ENCODE data around the gene TRABD2A. TPM values are rescaled to one million over a fixed set of nuclear protein-coding genes. Genes with fewer than 3 reads are reported as not detected.

TRABD2A gene
- total and polyA plus RNA-seq, 9 of the 15 experiments (the other 6 are each of a cell fraction or from before 2014, with no cell fraction given) = 0.07 to 0.45 (median 0.25) TPM

GRCh38 chr2:84808279-84808678 is 72.6 kb downstream of the TRABD2A start:
- Histone ChIP-seq H2AFZ (ENCODE audit: low read depth, low read length) (no peak overlapping the region), H3K79me2 (ENCODE audit: control insufficient read depth, insufficient read depth, low read length) (no peaks in the 10 kb centered on the region), H4K20me1 (replicated peaks; ENCODE audit: control insufficient read depth, insufficient read depth, low read length) (no peaks in the 10 kb centered on the region), H3K9ac (ENCODE audit: insufficient read depth in 1 of 2, low read depth in 2 of 2, low read length in 2 of 2) (no peak overlapping the region), H3K9me1 (ENCODE audit: control insufficient read depth, insufficient read depth, low read length) (no peaks in the 10 kb centered on the region), H3K36me3 (ENCODE audit: control insufficient read depth, insufficient read depth, low read length) (no peaks in the 10 kb centered on the region), H3K4me2 (ENCODE audit: insufficient read depth, low read length) (no peak overlapping the region), H3K9me3 (replicated peaks; ENCODE audit: control insufficient read depth, insufficient read depth, low read depth, low read length) (no peaks in the 10 kb centered on the region), H3K27me3 (ENCODE audit: control insufficient read depth in 2 of 2, insufficient read depth in 2 of 2, low read length in 2 of 2) (peaks cover 0 to 3% of the 10 kb centered on the region in 2 experiments; a peak in 2 of 5 replicates), H3K27ac (ENCODE audit: extremely low read depth, low read depth, low read length) (no peak overlapping the region), H3K4me1 (replicated peaks in 1 of 2; ENCODE audit: control insufficient read depth in 2 of 2, insufficient read depth in 2 of 2, low read length in 2 of 2) (peaks cover 0 to 7% of the 10 kb centered on the region in 2 experiments; a peak in 2 of 5 replicates), H3K4me3 (no peak overlapping the region)
- ChIA-PET POLR2A (interaction anchor here (0.5 kb wide), 1 partner anchor 33 kb away, joined by 3 read pairs; no protein-coding TSS in a partner anchor), CTCF (ENCODE audit: low intra/inter-chr PET ratio) (no interaction called here)
- in situ Hi-C loops (cut with MboI) (no loop called here), intact Hi-C loops (cut with micrococcal nuclease) (no loop called here)
- TF ChIP-seq ZNF184 (CRISPR knock-in tag; IDR thresholded peaks at IDR 0.05) (no peak), HSF4 (CRISPR knock-in tag; IDR thresholded peaks at IDR 0.05; ENCODE audit: borderline replicate concordance) (no peak), SMARCB1 (IDR thresholded peaks at IDR 0.05; ENCODE audit: insufficient read length, low read depth) (no peak), ZEB2 (IDR thresholded peaks at IDR 0.05) (no peak), CHCHD3 (CRISPR knock-in tag; IDR thresholded peaks at IDR 0.05) (no peak), MIER1 (IDR thresholded peaks at IDR 0.05; ENCODE audit: low read depth) (no peak), SMAD3 (CRISPR knock-in tag; conservative IDR thresholded peaks at IDR 0.05) (no peak), GTF2B (IDR thresholded peaks at IDR 0.05; ENCODE audit: extremely low read depth, insufficient read length) (no peak)
- TF ChIP-seq, protein P1, sequence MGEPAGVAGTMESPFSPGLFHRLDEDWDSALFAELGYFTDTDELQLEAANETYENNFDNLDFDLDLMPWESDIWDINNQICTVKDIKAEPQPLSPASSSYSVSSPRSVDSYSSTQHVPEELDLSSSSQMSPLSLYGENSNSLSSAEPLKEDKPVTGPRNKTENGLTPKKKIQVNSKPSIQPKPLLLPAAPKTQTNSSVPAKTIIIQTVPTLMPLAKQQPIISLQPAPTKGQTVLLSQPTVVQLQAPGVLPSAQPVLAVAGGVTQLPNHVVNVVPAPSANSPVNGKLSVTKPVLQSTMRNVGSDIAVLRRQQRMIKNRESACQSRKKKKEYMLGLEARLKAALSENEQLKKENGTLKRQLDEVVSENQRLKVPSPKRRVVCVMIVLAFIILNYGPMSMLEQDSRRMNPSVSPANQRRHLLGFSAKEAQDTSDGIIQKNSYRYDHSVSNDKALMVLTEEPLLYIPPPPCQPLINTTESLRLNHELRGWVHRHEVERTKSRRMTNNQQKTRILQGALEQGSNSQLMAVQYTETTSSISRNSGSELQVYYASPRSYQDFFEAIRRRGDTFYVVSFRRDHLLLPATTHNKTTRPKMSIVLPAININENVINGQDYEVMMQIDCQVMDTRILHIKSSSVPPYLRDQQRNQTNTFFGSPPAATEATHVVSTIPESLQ (CRISPR knock-in tag; IDR thresholded peaks at IDR 0.05) = no peak
- no TSS peak for BruUV-seq (replicated peaks)
- WGBS (ENCODE audit: insufficient coverage, low coverage, missing lambda C conversion rate) = 2% methylated on average over 4 of the region's 4 CpGs
- ATAC-seq = no peak
- no peak for DNase-seq (ENCODE audit: extremely low read depth in 1 of 4, low spot score in 3 of 4)
- no peak for FAIRE-seq
